A204.1 (cell line): ENCODE results near the gene PMS1.
"Not testable (repeated sequence)": the region's sequence is repeated elsewhere in the genome, so short reads cannot be mapped to it uniquely, and the experiment has no call there.

Experiments used
- FAIRE-seq: peaks from 2 replicates; lab custom pipeline; 2012; peaks lifted over from hg19 to GRCh38; lab: Jason Lieb, UNC

The PMS1 gene

GRCh38 chr2:189783927-189784867, at the start of gene PMS1, which contains the start of gene ORMDL1:
PMS1 (plus strand) TSS chr2:189784450; CDS start chr2:189791810, 7,360 bp downstream.
ORMDL1 (minus strand) TSS chr2:189784339; CDS start chr2:189782595, 1,744 bp downstream.
- FAIRE-seq, result no peak

DNA sequence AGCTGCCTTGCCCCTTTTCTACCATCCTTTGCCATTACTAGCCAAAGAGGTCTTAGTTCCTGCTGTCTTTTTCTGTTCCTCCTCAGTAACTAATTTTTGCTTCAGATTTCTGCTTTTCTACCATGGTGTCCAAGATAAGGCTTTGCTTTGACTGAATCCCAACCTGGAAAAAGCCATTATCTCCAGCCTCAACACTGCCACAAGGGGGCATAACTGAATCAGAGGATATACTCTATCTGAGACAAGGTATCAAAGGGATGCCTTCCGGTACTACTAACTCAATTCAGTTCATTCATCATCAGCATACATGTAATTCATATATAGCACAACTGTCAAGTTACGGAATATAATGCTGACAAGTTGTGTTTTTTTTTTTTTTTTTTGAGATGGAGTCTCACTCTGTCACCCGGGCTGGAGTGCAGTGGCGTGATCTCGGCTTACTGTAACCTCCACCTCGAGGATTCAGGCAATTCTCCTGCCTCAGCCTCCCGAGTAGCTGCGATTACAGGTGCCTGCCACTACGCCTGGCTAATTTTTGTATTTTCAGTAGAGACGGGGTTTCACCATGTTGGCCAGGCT, 33.1 kb upstream of the PMS1 start:
- FAIRE-seq, result peak; percentile 67

GRCh38 chr2:189756311-189756952, 27.8 kb upstream of the PMS1 start:
- FAIRE-seq, result no peak

DNA sequence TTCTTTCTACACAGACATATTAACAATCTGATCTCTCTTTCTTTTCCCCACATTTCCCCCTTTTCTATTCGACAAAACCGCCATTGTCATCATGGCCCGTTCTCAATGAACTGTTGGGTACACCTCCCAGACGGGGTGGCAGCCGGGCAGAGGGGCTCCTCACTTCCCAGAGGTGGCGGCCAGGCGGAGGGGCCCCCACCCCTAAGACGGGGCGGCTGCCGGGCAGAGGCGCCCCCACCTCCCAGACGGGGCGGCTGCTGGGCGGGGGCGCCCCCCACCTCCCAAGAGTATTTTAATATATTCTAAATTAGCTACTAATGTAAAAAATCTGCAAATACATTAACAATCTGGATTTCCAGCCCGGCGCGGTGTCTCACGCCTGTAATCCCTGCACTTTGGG, 24.1 kb upstream of the PMS1 start:
- FAIRE-seq, result not testable (repeated sequence)

GRCh38 chr2:189762229-189762550, 22.1 kb upstream of the PMS1 start:
- FAIRE-seq, result no peak

- FAIRE-seq, result peak; percentile 19
Observed at GRCh38 chr2:189762551-189763298, 21.5 kb upstream of the PMS1 start, which contains the start of gene OSGEPL1. OSGEPL1 (minus strand) TSS chr2:189762792; CDS start chr2:189761640, 1,152 bp downstream.

DNA sequence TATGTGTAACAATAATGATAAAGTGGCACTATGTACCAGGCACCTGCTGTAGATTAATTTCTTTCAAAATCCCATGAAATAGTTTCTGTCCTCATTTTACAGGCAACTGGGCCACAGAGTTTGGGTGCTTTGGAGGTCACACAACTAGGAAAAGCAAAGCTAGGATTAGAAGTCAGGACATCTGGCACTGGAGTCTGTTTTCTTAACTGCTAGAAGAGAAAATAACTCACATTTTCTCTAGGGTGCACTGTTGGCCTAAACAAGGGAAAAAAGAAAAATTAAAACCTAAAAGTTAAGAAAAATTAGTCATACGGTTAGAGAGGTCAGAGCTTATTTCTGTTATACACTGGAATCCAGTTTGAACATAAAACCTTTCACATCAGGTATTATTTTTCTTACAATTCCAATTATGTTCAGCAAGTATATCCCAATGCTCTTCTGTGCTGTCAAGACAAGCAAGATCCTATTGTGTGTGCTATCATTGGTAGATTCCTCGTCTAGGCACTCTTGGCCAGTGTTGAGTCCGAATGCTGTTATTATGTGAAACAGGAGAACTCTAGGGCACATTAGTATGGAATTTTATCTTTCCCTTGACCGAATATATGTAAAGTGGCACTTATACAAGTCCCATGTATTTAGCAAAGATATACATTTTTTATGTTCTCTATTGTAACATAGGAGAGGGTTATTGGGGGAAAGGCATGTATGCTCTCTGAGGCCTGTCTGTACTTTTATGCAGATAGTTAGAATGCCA, 20.2 kb upstream of the PMS1 start:
- no peak for FAIRE-seq

- FAIRE-seq, result no peak
Observed at GRCh38 chr2:189770590-189771322, 13.5 kb upstream of the PMS1 start.

DNA sequence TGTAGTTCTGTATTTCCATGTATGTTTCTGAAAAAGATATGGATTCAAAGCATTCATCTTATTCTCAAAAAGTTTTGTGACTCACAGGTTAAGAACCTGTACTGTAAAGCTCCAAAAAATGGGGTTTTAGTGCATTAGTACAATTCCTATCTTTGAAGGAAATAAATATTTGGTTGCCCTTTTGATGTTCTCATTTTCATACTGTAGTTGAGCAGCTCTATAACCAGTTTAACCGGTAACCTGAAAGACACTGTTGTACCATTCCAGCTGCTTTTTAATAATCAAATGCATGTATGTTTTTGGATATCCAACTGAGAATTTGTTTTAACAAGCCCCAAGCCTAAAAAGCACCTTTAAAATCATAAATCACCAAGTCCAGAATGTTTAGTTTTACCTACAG, 12.0 kb upstream of the PMS1 start:
- FAIRE-seq, result no peak

DNA sequence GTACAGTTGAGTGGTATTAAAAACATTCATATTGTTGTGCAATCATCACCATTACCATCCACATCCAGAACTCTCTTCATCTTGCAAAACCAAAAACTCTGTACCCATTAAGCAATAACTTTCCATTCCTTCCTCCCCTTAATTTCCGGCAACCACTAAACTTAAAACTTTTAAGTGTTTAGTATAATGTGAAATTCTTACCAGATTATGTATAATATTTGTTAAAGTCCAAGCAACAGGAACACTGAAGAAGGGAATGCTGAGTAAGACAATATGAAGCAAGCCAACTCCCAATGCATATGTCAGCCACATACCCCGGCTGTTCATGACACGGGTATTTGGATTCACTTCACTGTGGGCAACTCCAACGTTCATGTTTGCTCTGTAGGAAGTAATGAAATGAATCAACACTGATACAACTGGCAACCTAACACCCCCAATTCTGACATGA, 2.0 kb upstream of the PMS1 start:
- no peak for FAIRE-seq

DNA sequence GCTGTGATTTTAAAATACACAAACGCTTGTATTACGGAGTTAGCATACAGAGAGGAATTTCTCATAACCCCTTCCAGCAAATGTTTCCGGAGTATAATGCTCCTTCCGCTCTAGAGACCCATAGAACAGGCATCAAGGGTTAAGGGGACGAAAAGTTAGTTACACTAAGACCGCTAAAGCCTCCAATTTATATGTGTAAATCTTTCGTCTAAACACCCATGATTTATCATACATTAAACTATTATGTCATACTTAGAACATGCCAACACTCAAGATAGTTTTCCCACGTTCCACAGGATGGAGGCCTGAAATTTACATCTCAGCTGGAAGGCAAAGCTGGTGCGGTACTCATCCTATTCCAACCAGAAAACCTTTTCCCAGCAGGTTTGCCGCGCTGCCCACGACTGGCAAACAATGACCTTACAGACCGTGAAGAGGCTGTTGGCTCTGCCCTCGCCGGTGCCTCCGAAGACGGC, 761 bp upstream of the PMS1 start:
- no peak for FAIRE-seq

DNA sequence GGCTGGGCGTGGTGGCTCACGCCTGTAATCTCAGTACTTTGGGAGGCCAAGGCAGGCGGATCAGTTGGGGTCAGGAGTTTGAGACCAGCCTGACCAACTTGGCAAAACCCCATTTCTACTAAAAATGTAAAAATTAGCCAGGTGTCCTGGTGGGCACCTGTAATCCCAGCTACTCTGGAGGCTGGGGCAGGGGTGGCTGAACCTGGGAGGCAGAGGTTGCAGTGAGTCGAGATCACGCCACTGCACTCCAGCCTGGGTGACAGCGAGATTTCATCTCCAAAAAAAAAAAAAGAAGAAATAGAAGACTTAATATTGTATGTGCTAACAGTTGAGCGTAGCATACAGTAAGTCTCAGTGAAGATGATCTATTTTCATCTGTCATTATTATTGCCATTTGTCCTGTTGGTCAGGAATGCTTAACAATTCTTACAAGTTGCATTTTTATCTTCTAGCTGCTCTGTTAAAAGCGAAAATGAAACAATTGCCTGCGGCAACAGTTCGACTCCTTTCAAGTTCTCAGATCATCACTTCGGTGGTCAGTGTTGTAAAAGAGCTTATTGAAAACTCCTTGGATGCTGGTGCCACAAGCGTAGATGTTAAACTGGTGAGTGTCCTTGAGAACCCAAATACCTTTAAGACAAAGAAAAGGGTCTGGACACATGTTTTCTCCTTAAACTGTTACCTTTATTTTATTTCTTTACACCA, 7.2 kb downstream of the PMS1 start:
- no peak for FAIRE-seq

GRCh38 chr2:189794310-189794709, 10.1 kb downstream of the PMS1 start:
- FAIRE-seq, result no peak

DNA sequence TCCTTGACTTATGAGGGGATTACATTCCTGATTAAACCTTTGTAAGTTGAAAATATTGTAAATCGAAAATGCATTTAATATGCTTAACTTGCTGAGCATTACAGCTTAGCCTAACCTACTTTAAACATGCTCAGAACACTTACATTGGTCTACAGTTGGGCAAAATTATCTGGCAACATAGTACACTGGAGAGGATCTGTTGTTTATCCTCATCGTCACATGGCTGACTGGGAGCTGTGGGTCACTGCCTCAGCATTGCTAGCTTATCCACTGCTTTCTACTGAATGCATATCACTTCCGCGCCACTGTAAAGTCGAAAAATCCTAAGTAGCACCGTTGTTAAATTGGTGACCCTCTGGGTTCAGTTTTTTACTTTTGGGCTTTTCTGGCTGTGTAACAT, 13.7 kb downstream of the PMS1 start:
- no peak for FAIRE-seq

DNA sequence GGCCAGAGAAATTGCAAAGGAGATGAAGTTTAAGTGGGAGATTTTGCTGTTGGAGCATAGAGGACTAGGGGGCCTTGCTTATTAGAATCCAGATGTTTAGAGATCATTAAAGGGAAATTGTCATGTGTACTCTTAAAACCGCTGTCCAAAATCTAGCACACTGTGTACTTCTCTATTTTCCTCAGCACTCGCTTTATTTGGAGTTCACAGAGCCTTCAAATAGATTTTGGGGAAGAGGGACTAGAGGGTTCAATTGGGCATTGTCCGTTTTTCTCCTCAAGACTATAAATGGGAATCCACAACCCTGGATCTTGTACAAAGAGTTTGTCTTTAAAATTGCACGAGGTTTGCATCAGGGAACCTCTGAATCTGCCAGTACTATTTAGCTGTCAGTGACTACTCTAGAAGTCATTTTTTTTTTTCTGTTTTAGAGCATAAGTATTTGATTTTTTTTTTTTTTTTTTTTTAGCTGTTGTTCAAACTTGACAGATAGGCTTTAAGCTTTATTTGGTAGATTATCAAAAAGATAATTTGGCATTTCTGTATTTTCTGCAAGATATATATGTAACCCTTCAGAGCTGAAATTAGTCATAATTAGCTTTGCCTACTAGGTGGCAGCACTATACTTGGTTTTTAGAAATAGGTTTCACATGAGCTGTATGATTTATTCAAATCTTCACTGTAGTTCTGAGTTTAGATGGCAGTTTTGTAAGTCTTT, 14.2 kb downstream of the PMS1 start:
- peak; percentile 94 for FAIRE-seq

DNA sequence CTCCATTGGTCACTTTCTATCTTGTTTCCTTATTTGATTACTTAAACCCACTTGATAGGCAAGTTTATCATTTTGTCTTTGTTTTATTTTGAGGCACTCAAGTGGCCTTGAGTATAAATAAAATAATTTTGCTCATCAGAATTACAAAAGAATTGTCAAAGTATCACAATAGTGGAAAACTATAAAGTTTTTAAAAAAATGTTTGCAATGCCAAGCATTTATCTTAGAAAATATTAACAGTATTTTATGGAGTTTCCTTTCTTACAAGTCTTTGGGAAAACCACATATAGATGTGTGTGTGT, 14.7 kb downstream of the PMS1 start:
- no peak for FAIRE-seq

DNA sequence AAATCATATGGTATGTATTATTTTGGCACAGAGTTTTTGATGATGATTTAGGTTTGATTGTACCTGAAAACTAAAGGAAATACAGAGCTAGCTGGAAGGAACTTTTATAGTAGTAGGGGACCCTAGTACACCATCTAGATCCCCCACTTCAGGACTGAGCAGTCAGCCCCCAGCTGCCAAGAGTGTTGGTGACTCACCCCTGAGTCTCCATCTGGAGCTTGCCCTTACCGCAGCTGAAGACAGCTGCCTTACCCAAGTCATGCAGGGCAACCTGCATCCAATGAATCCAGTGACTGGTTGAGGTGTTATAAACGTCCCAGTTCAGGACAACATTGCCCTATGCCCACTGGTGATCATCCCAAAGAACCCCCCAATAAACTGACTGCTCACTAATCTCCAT, 15.3 kb downstream of the PMS1 start:
- no peak for FAIRE-seq

- FAIRE-seq, result no peak
Observed at GRCh38 chr2:189802396-189802912, 18.2 kb downstream of the PMS1 start.

DNA sequence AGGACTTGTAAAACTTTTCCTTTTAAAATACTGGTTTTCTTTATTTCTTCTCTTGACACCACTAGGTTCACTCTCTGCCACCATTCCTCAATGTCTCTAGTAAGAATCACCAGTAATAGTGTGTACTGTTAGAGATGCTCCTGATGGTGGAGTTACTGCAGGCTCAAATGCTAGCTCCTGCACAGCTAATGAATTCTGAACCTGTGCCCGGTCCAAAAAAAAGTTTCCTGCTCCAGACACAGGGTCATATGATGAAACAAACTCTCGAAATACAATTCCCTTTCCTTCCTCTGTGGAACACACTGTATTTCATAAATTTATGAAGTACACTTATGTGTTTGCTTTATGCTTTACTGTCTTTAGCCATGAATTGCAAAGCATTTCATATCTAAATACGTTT, 19.2 kb downstream of the PMS1 start:
- FAIRE-seq, result no peak
